Left lung (tissue), 10 donors: ENCODE results near the gene DSTN. TPM values are rescaled to one million over a fixed set of nuclear protein-coding genes. Genes with fewer than 3 reads are reported as not detected.
"Not testable (repeated sequence)": the region's sequence is repeated elsewhere in the genome, so short reads cannot be mapped to it uniquely, and the experiment has no call there.

Experiments used
- ATAC-seq: fragments of 200-7000 bp; cut with Tn5 transposase; one replicate; pipeline ENCODE4 v1.9.1; 2020; ENCODE audit warnings: moderate library complexity
- DNase-seq, 4 donors: peaks; one replicate each; pipeline ENCODE4 v3.0.0-alpha.2; 2013 to 2020
- H3K27ac ChIP-seq, 2 donors: fragments of 200-600 bp; sonication (generic) in 1 of 2; one replicate each; pipeline versions ENCODE4 v1.5.0 to v1.8.0; 2020 to 2021
- H3K27me3 ChIP-seq, 2 donors: fragments of 200-600 bp; sonication (generic) in 1 of 2; one replicate each; pipeline versions ENCODE4 v1.5.0 to v1.8.0; 2020 to 2021
- H3K36me3 ChIP-seq, 2 donors: fragments of 200-600 bp; sonication (generic) in 1 of 2; one replicate each; pipeline versions ENCODE4 v1.5.0 to v1.8.0; 2020 to 2021
- H3K4me1 ChIP-seq, 2 donors: fragments of 200-600 bp; one replicate each; pipeline ENCODE4 v1.8.0; 2021
- H3K4me3 ChIP-seq, 2 donors: fragments of 200-600 bp; sonication (generic) in 1 of 2; one replicate each; pipeline versions ENCODE4 v1.5.0 to v1.8.0; 2020 to 2021; ENCODE audit warnings: mild to moderate bottlenecking in 1 of 2
- H3K9me3 ChIP-seq, 2 donors: fragments of 200-600 bp; sonication (generic) in 1 of 2; one replicate each; pipeline versions ENCODE4 v1.5.0 to v1.8.0; 2020 to 2021
- CTCF ChIP-seq, 2 donors: fragments of 200-600 bp; sonication (generic) in 1 of 2; IDR thresholded peaks; one replicate each; pipeline versions ENCODE4 v1.5.0 to v1.8.0; 2021; ENCODE audit warnings: antibody characterized with exemption in 2 of 2
- intact Hi-C, 2 donors: fragments of 100-400 bp; cut with DNase I; formaldehyde crosslinking; loops; one replicate each; pipeline versions ENCODE4 v1.11.2 to v1.14.2; 2022
- polyA plus RNA-seq, 6 donors: library from polyadenylated mRNA; unstranded; fragments of 120-200 nt; gene quantifications; one replicate each; pipeline ENCODE4 v1.2.1, GENCODE V29; 2013; ENCODE audit not compliant: insufficient read length in 6 of 6
- total RNA-seq, 2 donors: library from RNA; stranded (reverse); fragmentation: NEBNext Ultra II Directional; extraction: Animal tissue kit (Norgen Biotek cat#: 25700); gene quantifications; one replicate each; pipeline ENCODE4 v1.2.1, GENCODE V29; 2021
- donor health status: DM: no; HTN: yes; CAD: no.
- donor health status: DM: no; HTN: no; CAD: no.

DSTN gene
- total and polyA plus RNA-seq, 8 donors = 340 to 551 (median 366) TPM

- Histone ChIP-seq H3K27me3 (no peaks in the 10 kb centered on the region), H3K9me3 (peaks cover 0 to 4% of the 10 kb centered on the region in 2 donors), H3K4me1 (peaks cover 0 to 25% of the 10 kb centered on the region in 2 donors), H3K27ac (no peak overlapping the region), H3K36me3 (peaks cover 0 to 61% of the 10 kb centered on the region in 2 donors), H3K4me3 (no peak overlapping the region)
- ATAC-seq (no peak), DNase-seq (no peak)
- no peak for TF ChIP-seq CTCF (IDR thresholded peaks at IDR 0.05)
- intact Hi-C loops = no loop called here
These were observed 88.2 kb downstream of the DSTN start for GRCh38 chr20:17657898-17658647.

GRCh38 chr20:17658648-17658993 lies 88.7 kb downstream of the DSTN start:
- intact Hi-C loops = no loop called here
- Histone ChIP-seq H3K27ac (no peak overlapping the region), H3K27me3 (no peaks in the 10 kb centered on the region), H3K9me3 (peaks cover 0 to 4% of the 10 kb centered on the region in 2 donors), H3K4me1 (peaks cover 0 to 25% of the 10 kb centered on the region in 2 donors), H3K36me3 (peaks cover 0 to 56% of the 10 kb centered on the region in 2 donors), H3K4me3 (no peak overlapping the region)
- TF ChIP-seq CTCF (IDR thresholded peaks at IDR 0.05) = no peak
- no peak for DNase-seq
- no peak for ATAC-seq

- H3K9me3 ChIP-seq, intact Hi-C loops, H3K27ac ChIP-seq, H3K4me3 ChIP-seq, ATAC-seq, DNase-seq, H3K27me3 ChIP-seq: not testable (repeated sequence)
- Histone ChIP-seq H3K36me3 (peaks cover 0 to 48% of the 10 kb centered on the region in 2 donors), H3K4me1 (peaks cover 0 to 25% of the 10 kb centered on the region in 2 donors)
These were observed 89.5 kb downstream of the DSTN start for GRCh38 chr20:17659344-17659743.

Other genes starting within 250 kb of the DSTN start
- 1 to 10 TPM; 1.9 TPM for gene BFSP1, start 38.7 kb upstream of the DSTN start, total RNA-seq
- 1 to 10 TPM; 3.3 to 4.2 (median 4.1) TPM for gene BFSP1, start 38.7 kb upstream of the DSTN start, polyA plus RNA-seq
- gene RRBP1, start 112.2 kb downstream of the DSTN start, total RNA-seq = 100 to 1,000 TPM; 201 to 263 TPM
- gene RRBP1, start 112.2 kb downstream of the DSTN start, polyA plus RNA-seq = 100 to 1,000 TPM; 110 to 170 (median 124) TPM
- gene BANF2, start 129.9 kb downstream of the DSTN start, total RNA-seq = not detected
- not detected for gene BANF2, start 129.9 kb downstream of the DSTN start, polyA plus RNA-seq